NCI-H146 treated with DMSO at 0.1 percent for 48 hours (cell line): Measurements from ENCODE around the gene ZMIZ1.

Source experiments
- DNase-seq: peaks from one replicate; lab custom pipeline; 2025; ENCODE audit not compliant: unreplicated experiment; lab: John Stamatoyannopoulos, UW

Gene ZMIZ1

GRCh38 chr10:79314761-79315601 lies 246.2 kb downstream of the ZMIZ1 start:
- no peak for DNase-seq

DNA sequence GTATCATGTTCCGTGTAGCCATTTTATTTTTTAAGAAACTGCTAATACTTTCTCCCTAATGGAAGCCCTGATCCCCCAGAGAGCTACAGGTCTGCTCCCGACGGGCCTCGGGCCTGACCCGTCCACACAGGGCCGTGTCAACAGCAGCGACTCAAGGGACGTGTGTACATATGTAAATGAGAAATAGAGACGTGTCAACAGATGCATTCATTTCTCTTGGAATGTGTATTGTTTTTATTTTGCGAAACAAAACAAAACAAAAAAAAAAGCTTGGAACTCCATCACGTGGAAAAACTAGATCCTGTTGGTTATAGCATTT lies 246.8 kb downstream of the ZMIZ1 start:
- DNase-seq: no peak

- DNase-seq: no peak
These were observed 248.1 kb downstream of the ZMIZ1 start for GRCh38 chr10:79316671-79317431.

DNA sequence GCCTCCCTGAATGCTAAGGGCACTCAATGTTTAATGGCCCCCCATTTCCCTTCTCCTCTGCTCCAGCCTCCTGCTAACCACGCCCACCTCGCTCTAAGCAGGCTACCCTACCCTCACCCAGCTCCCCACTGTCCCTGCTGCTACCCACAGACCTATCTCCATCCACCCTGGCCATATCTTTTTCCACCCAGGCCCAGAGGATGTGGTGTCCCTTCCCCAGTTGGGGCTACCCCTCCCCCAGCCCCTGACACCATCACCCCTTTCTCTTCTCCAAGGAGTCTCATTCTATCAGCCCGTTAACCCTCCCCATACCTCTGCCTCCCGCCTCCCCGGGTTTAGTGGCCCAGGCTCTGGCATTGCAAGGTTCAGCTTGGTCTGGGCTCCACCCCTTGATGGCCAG lies 249.6 kb downstream of the ZMIZ1 start:
- no peak for DNase-seq

DNA sequence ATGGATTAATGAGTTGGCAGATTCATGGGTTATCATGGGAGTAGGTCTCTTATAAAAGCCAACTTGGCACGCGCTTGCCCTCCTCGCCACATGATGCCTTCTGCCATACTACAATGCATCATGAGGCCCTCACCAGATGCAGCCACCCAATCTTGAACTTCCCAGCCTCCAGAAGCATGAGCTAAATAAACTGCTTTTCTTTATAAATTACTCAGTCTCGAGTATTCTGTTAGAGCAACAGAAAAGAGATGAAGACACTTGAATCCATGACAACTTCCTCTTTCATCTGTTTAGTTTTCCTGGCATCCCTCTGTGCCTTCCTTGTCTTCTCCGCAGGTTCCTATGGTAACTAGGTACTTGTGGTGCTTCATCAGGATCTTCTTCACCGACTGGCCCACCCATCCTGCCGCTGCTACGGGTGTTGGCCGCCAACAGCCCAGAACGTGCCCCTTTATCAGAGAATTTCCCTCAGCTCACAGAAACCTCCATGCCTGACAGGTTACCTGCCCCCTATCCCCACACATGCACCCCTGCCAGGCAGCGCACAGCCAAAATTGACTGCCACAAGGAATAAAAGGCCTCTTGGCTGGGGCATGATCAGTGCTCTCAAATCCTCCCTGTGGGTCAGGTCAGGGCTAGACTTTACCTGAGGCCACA lies 250.5 kb downstream of the ZMIZ1 start:
- no peak for DNase-seq

GRCh38 chr10:79320316-79320715 lies 251.6 kb downstream of the ZMIZ1 start:
- no peak for DNase-seq

GRCh38 chr10:79320820-79321493 lies 252.2 kb downstream of the ZMIZ1 start:
- no peak for DNase-seq

- DNase-seq: no peak
These were observed 252.7 kb downstream of the ZMIZ1 start for GRCh38 chr10:79321494-79321882.

GRCh38 chr10:79321951-79322350 lies 253.2 kb downstream of the ZMIZ1 start:
- no peak for DNase-seq

- DNase-seq: no peak
These were observed 254.1 kb downstream of the ZMIZ1 start for GRCh38 chr10:79322616-79323543.

- no peak for DNase-seq
These were observed 254.8 kb downstream of the ZMIZ1 start for GRCh38 chr10:79323602-79324001.

DNA sequence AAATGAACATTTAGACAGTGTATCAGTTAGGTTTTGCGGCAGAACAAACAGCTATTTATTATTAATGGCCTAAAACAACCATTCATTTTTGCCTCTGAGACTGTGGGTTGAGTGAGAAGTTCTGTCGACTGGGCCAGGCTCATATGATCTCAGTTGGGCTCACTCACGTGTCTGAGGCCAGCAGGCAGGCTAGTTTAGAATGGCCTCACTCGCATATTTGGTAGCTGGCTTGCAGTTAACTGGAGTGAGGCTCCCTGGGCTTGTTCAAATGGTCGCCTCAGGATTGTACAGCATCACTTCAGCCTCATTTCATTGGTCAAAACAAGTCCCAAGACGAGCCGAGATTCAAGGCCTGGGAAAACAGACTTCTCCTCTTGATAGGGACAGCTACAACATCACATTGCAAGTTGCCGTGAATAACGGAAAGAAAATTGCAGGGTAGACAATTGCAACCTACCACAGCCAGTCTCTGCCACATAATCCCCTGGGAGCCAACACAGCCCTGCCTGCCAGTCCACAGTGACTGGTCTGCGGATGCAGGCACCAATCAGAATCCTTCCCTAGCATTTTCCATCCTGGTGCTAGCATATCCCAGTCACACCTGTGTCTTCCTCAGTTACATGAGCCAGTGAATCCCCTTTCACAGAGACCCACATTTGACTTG lies 255.4 kb downstream of the ZMIZ1 start:
- DNase-seq: no peak

DNA sequence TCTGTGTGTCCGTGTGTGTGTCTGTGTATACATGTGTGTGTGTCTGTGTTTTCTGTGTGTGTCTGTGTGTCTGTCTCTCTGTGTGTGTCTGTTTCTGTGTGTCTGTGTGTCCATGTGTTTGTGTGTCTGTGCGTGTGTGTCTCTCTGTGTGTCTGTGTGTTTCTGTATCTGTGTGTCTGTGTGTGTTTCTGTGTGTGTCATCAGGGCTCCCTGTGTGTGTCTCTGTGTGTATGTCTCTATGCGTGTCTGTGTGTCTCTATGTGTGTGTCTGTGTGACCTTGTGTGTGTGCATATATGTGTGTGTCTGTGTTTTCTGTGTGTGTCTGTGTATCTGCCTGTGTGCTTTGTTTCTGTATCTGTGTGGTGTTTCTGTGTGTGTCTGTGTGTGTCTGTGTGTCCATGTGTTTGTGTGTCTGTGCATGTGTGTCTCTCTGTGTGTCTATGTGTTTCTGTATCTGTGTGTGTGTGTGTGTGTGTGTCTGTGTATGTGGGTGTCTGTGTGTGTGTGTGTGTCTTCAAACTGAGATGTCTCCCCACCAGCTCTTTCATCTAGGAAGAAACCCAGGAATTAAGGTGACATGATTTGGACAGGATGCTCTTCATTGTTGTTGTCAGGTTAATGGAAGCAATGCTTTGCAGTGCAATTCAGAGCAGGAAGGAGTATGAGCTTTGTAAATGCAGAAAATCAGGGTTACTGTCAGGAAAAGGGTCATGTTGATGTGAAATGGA lies 257.8 kb downstream of the ZMIZ1 start:
- DNase-seq: no peak

DNA sequence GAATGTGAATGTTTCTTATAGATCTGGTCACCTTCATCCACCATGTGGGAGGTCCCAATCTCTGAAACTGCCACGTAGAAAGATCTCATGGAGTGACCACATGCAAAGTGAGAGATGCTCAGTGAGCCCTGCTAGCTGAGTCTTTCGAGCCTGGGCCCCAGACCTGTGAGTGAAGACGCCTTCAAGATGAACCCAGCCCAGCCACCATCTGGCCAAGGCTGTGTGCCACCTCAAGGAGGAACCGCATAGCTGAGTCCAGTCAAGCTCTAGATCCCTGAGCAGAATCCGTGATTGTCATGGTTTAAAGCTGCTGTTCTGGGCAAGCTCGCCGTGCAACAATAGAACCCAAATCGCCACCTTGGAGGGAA lies 258.3 kb downstream of the ZMIZ1 start:
- no peak for DNase-seq

GRCh38 chr10:79328147-79328701 lies 259.5 kb downstream of the ZMIZ1 start:
- no peak for DNase-seq

GRCh38 chr10:79328737-79329504 lies 260.2 kb downstream of the ZMIZ1 start:
- DNase-seq: no peak

DNA sequence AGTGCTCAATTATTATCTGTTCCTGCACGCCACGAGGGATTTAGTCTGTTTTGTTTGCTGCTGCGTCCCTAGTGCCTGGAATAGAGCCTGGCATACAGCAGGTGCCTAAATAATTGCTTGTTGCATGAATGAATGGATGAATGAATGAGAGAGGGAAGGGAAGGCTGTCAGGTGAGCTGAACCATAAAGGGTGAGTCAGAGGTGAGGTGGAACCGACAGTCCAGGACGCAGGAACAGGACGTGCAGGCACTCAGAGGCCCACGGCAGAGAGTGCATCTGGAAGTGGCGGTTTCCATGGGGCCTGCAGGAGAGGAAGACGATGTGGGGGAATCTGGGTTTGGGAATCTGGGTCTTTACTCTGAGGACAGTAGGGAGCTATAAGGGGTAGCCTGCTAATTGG lies 260.8 kb downstream of the ZMIZ1 start:
- no peak for DNase-seq

DNA sequence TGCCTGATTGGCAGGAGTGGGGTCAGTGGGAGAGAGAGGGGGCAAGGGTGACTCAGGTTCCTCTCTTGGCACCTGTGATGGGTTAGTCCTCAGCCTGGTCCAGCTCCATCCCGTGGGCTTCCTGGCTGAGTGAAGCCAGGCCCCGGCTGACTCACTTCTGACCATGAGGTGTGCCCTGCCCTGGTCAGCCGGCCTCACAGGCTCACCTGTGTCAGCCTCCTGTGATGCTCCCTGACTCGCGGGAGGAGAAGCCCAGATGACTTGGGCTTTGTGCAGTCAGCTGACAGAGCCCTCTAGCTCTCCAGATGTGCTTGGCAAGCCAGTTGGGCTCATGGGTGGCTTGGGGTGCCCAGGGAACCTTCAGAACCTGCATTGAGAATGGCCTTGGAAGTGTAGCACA lies 262.5 kb downstream of the ZMIZ1 start:
- DNase-seq: no peak
